HFF-Myc (cell line): ENCODE results near the gene DFFB.

ENCODE experiments used
- DNase-seq: peaks from one replicate; pipeline ENCODE4 v3.0.0-alpha.2; 2011; ENCODE audit warnings: low read depth; ENCODE audit errors: extremely low read depth
- H3K4me3 ChIP-seq: replicated peaks from 2 replicates; pipeline ENCODE4 v1.5.1; 2011; ENCODE audit warnings: low read depth, mild to moderate bottlenecking, control low read depth, low read length
- TF ChIP-seq, protein P1 (sequence below): IDR thresholded peaks from 2 replicates; pipeline ENCODE4 v1.5.1; 2012; ENCODE audit warnings: mild to moderate bottlenecking, low read depth, low read length, control low read depth; ENCODE audit errors: missing control alignments

The DFFB gene

GRCh38 chr1:3930301-3931006 lies 73.2 kb downstream of the DFFB start:
- no peak for DNase-seq
- TF ChIP-seq, protein P1, sequence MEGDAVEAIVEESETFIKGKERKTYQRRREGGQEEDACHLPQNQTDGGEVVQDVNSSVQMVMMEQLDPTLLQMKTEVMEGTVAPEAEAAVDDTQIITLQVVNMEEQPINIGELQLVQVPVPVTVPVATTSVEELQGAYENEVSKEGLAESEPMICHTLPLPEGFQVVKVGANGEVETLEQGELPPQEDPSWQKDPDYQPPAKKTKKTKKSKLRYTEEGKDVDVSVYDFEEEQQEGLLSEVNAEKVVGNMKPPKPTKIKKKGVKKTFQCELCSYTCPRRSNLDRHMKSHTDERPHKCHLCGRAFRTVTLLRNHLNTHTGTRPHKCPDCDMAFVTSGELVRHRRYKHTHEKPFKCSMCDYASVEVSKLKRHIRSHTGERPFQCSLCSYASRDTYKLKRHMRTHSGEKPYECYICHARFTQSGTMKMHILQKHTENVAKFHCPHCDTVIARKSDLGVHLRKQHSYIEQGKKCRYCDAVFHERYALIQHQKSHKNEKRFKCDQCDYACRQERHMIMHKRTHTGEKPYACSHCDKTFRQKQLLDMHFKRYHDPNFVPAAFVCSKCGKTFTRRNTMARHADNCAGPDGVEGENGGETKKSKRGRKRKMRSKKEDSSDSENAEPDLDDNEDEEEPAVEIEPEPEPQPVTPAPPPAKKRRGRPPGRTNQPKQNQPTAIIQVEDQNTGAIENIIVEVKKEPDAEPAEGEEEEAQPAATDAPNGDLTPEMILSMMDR = no peak
- H3K4me3 ChIP-seq = no peak overlapping the region

- no peak for DNase-seq
- no peak overlapping the region for H3K4me3 ChIP-seq
- TF ChIP-seq, protein P1 = no peak
These were observed 74.0 kb downstream of the DFFB start for GRCh38 chr1:3931007-3931912.

GRCh38 chr1:3932156-3932919 lies 75.1 kb downstream of the DFFB start:
- TF ChIP-seq, protein P1 = no peak
- no peak for DNase-seq
- H3K4me3 ChIP-seq = no peak overlapping the region
